RPMI7951 (cell line): ENCODE data around the gene GALNTL6. TPM values are rescaled to one million over a fixed set of nuclear protein-coding genes. Genes with fewer than 3 reads are reported as not detected.

Experiments used
- DNase-seq: peaks from one replicate; pipeline ENCODE4 v3.0.0-alpha.2; 2012; ENCODE audit warnings: low read depth
- total RNA-seq: library from RNA; depleted of rRNA; stranded (reverse); fragments of >200 nt; shearing (Covaris generic); gene quantifications from 2 replicates; pipeline ENCODE4 v1.2.3, GENCODE V29; 2014

The GALNTL6 gene
- total RNA-seq, 1 experiment from 2014 or later: not detected

DNA sequence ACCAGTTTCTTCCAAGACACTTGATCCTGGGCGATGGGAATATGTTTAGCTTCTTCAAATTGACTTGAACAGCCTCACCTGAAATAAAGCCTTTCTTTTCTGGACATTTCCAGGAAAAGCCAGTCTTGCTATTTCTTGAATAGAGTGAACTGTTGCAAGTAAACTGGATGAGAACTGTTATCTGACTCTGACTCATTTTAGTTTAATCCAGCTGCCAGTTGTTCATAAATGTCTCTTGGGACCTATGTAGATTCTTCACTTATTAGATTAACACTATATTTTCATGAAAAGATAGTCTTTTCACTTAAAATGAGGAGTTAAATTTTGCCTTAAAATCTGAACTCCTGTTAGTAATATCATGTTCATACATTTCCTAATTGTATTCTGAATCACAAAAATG, 740.0 kb downstream of the GALNTL6 start:
- no peak for DNase-seq

DNA sequence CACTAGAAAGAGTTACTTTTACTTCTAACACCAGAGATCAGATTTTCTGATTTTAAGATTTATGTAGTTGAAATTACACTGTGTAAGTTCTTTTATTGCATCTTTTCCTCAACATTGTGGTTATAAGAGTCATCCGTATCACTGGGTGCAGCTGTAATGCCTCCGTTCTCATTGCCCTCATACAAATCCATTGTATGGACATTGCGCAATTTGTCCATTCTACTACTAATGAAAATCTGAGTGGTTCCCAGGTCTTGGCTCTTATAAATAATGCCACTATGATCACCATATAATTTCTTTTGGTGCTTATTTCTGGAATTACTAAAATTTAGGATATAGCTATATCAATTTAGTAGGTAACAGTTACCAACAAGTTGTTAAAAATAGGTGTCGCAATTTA, 741.4 kb downstream of the GALNTL6 start:
- no peak for DNase-seq

DNA sequence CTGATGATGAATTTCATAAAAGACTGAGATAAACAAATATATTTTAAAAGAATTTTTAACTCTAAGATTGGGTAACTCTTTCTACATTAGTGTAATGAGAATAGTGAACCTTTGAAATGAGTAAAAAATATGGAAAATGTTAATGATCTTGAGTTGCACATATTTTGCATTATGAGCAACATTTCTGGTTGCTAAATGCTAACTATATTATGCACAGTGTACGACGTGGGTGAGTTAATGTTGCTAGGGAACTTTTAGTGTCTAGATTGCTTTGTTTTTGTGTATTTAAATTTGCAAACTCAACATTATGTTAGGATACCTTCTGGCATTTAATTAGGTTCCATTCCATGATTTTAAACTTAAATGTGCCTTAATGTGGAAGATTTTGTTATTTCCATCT, 742.5 kb downstream of the GALNTL6 start:
- DNase-seq: no peak

DNA sequence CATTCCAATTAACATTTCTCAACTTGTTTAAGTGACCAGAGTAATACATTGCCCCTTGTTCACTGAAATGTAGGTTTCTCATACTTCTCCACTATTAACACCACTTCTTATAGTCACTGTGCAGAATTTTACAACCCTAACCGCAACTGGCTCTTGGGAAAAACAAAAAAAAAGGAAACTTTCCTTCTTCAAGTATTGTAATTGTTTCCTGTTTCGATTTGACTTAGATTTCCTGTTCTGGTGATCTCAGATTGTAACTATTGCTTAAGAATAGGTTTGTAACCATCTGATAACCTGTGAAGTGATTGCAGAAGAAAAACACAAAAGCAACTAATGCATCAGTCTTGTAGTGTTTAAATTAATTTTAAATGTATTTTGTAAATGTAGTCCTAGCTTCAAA, 760.7 kb downstream of the GALNTL6 start:
- DNase-seq: no peak

DNA sequence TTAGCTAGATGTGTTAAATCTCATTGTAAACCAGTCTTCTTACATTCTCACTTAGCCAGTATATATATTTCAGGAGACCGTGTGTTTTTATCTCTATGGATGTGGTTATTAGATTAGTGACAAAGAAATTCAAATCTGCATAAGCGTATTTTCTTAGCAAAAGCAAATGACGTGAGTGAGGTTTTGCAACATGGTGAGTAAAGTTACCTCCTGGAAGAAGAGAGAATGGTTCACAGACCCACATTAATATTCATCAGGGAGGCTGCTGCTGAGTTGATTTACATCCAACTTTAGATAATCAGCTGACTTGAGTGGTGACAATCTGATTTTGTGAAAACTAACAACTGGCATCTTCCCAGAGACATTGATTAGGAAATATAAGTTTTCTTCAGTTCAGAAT, 765.5 kb downstream of the GALNTL6 start:
- no peak for DNase-seq

DNA sequence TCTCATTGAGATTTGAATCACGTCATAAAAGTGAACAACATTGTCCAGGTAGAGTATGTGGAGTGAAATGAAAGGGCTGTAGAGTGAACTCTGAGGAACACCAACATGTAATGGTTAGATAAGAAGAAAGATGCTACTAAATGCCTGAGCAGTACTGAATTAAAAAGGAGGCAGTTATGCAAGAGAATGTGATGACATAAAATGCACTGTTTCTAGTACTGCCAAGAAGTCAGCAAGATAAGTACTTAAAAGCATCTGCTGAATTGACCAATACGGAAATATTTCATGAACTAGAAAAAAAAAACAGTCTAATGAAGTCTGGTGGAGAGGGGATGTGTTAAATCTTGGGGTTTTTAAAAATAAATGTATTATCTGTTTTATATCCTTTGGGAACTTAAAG, 771.6 kb downstream of the GALNTL6 start:
- DNase-seq: no peak

DNA sequence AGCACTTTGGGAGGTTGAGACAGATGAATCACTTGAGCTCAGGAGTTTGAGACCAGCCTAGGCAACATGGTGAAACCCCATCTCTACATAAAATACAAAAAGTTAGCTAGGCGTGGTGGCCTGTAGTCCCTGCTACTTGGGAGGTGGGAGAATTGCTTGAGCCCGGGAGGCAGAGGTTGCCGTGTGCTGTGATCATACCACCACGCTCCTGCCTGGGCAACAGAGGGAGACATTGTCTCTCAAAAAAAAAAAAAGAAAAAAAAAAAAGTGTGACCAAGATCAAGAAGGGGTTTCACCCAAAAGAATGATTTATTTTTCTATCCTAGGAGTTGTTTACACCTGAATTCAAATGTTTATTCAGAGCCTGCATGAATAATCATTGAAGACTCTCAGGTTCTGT, 783.0 kb downstream of the GALNTL6 start:
- DNase-seq: no peak

DNA sequence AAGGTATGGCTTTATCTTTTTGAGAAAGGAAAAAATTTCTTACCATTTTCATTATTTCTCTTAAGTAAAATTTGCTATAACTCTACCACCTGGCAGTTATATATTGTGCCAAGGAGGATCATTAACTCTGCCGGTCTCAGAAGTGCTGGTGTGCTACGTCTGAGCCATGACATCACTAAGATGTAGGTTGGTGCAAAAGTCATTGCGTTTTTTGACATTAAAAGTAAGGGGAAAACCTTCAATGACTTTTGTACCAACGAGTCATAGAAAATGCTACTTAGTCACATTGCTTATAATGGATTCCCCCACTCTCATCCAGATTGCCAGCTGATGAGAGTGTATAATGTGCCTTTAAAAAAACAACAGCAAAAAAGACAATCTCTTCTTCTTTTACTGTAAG, 786.4 kb downstream of the GALNTL6 start:
- no peak for DNase-seq

DNA sequence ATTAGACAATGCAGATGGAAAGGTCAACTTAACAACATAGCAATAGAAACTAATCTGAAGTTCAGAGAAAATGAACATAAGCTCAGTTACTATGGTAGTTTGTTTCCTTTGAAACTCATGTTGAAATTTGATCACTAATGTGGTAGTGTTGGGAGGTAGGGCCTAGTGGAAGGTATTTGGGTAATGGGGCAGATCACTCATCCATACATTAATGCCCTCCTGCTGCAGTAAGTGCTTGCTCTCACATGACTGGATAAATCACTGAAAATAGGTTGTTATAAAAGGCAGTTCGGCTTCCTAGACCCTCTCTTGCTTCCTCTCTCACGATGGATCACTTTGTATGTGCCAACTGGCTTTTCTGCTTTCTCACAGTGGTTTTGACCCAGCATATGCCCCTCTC, 788.0 kb downstream of the GALNTL6 start:
- DNase-seq: no peak

DNA sequence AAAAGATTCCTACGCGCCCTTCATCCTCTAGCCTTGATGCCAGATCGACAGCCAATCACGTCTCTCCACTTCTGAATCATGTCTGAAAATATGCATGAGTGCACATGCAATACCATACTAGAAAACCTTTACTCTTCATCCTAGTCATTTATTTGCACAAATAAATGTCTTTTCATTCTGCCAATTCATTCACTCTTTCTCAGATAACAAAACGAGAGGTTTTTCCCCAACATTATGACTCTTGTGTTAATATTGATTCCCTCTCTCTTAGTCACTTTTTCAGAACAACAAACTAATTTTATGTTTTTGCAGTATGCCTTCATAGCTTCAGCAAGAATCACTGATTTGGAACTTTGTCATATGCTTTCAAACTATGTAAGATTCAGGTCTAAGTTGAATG, 806.0 kb downstream of the GALNTL6 start:
- no peak for DNase-seq

DNA sequence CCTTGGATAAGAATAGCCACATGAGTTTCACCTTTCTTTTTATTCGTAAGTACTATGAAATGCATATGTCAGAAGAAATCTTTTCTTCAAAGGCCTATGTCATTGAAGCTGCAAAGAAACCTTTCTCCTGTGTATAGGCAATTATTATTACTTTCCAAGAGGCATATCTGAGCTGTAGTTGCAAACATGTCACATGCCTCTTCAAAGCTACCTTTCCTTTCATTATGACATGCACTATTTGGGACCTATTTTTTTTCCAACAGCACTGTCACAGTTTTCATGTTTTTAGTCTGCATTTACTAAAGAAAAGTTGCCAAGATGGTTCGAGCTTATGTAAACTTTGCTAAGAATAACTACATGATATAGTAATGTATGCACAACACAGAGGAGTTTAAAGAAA, 806.6 kb downstream of the GALNTL6 start:
- DNase-seq: no peak

DNA sequence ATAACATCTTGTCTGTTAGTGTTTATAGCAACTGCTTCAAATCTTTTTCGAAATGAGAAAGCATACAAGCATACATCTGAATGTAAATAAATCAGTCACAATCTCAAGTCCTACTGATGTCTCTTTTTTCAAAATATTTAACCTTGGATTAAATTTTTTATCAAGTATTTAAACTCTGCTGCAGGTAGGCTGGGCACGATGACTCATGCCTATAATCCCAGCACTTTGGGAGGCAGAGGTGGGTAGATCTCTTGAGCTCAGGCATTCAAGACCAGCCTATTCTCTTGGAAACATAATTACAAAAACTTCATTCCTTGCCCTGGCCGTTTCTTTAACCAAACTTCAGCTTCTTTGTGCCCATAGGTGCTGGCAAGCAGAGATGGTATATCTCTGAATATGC, 815.1 kb downstream of the GALNTL6 start:
- DNase-seq: no peak

DNA sequence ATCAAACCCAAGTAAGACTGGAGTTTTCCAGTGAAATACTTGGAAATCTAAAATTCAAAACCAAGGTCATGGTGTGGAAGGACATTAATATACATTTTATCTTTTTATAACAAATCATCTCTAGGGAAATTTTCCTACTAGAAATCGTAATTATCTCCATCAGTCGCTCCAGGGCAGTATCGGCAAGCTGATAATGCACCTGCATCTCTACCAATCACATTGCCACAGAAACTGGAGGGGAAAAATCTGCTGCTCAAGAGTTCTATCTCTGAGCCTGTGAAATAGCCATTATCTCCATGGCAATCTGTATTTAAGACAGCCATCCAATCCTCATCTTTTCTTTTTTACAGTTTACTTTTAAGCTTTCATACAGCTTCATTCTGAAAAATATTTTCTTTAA, 817.1 kb downstream of the GALNTL6 start:
- no peak for DNase-seq

DNA sequence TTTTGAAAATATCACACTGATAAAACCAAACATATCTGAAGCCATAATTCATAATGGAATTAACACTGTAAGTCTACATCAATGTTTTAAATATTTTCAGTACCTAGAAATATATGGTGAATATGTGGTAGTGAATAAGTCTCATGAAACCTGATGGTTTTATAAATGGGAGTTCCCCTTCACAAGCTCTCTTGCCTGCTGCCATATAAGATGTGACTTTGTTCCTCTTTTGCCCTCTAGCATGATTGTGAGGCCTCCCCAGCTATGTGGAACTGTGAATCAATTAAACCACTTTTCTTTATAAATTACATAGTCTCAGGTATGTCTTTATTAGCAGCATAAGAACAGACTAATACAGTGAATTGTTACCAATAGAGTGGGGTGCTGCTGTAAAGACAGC, 818.6 kb downstream of the GALNTL6 start:
- no peak for DNase-seq

DNA sequence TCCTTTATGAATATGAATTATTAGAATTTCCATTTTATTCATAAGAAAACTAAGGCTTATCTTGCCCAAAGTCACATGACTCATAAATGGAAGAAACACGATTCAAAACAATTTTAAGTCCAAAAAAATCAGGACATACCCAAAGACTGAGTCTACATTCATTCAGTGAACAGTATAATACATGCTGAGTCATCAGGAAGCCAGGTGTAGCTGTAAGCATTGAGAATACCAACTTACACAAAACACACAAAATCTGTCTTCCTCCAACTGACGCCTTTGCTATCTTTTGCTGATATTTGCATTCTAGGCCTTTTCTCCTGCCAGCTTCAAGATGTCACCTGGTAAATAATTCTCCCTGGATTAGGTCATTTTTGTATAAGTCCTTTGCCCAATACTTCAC, 835.3 kb downstream of the GALNTL6 start:
- DNase-seq: no peak

DNA sequence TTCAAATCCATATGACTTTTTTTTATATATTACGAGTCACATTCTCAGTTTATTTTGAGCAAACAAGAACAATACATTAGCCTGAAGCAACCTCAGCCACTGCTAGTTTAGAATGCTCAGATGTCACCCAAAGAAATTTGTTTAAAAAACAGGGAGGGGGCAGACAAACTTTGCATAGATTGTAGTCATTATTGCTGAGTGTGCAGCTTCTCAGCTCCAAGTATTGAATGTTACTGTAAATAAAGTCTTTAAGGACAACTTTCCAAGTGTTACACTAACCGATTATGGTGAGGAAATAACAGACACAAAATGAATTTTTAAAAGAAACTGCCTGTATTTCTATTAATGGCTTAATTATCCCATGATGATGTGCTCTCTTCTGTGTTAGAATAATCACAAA, 835.9 kb downstream of the GALNTL6 start:
- no peak for DNase-seq

DNA sequence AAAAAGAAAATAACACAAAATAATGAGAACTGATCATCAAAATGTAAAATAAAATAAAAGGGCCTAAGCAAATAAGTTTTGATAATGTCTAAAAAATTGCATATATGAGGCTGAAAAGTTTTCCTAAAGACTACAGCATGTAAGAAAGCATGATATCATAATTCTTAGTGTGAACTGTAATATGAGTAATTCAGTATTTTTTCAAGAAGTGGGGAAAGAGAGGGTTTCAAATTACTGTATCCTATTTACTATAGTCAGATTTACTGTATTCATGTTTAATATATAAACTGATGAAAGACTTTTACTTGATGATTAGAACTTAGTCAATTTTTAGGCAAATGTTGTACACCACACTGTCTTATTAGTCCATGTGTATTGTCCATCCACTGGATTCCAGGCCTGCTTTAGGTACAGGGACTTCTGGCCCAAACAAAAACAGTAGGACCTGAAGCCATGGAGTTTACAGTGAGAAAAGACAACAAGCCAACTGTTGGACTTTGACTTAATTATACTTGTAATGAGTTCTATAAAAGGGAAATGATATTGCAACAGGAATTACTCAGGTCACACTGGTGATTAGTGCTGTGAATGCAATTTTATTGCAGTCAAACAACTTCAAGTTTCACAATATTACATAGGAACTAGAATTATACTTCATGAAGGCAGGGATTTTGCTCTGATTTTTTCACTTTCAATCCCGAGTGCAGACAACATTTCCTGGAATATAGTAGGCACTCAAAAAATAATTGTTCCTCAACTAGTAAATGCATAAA, 837.7 kb downstream of the GALNTL6 start:
- no peak for DNase-seq

DNA sequence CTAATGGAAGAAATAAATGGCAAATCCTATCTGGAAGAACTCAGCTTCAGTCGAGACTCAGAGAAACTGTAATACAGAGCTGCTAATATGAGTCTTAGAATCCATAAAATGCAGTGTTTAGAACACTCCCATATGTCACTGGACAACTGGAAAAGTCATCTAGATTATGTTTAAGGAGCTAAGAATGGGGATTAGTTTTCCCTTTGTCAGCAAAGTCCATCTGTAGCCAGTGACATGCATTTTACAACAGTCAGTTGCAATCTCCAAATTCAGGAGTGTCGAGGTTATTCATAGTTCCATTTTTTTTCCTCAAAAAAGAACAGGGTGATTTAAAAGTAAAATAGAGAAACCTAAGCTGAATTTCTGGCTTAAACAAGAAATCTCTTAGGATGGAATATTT, 838.8 kb downstream of the GALNTL6 start:
- DNase-seq: no peak

DNA sequence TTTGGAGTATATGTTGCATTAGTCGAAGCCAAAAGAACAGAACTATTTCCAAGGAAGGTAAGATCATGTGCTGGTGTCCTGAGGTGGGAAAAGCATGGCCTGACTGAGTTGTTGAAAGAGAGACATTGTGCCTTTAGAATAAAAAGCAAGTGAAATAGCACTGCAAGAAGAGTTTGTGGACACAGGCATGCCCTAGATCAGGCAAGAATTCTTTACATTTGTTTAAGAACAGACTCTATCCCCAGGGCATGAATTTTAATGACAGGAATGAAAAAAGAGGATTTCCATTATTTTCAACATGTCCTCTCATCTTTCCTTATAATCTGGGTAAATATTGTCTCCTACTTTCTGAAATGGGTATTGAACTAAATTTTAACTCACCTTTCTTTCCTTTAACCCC, 839.2 kb downstream of the GALNTL6 start:
- no peak for DNase-seq

DNA sequence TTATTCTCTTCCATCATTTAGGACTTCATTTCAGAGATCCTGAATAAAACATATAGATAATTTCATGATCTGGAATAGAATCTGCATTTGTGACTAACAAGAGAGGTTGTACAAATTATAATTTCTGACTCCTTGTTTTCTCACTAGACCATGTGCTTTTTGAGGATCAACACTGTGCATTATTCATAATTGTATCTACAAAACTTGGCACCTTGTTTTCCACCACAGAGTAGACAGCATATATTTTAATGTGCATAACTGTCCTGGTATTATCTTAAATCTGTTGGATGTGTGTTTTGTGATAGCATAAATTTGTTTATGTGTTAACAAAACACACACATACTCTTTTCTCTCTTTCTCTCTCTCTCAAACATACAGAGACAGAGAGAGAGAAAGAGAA, 840.5 kb downstream of the GALNTL6 start:
- DNase-seq: no peak

DNA sequence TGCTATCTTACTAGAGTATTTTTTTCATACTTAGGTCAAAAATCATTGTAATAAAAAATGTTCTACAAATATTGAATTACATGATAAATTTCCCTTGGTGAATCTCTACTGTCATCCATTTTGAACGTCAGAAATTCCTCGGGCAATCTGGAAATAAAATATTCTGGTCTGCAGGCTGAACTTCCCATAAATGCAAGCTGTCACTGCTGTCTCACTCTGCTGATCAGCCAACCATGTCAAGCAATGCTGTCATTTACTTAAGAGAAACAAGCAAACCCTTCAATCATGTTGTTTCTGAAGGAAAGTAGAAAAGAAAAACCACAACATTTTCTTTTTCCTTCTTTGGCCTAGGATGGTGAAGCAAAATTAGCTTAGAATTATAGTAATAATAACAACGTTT, 841.3 kb downstream of the GALNTL6 start:
- no peak for DNase-seq

DNA sequence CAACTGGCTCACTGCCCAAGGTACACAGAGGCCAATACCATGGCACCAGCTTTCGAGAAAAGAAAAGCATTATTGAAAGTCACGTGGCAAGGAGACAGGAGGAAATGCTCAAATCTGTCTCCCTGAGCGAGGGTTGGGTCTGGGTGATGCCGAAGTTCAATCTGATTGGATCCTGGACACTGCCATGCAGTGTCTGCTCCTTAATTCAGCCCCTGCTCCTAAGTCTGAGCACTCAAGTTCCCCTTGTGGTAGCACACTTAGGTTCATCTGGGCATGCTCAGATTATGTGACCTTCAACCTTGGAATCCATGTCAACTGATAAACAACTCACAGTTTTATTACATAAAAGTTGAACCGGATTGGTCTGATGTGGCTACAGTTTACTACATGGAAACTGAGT, 842.9 kb downstream of the GALNTL6 start:
- no peak for DNase-seq

DNA sequence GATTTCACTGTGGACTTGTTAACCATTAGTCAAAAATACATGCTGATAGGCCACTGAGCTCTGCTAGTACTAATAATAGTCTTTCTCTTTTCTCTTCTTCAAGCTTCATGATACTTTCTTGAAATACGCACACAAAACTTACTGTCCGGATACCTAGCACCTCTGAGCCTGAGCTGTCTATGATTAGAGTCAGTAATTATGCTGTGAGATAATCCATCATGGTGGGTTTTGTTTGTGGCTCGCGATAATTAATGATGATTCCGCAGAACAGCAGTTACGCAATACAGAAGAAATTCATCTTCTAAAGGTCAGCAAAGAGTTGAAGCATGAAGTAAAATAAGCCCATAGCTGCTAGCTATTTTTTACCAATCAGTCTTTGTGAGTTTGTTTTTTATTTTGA, 843.9 kb downstream of the GALNTL6 start:
- DNase-seq: no peak

DNA sequence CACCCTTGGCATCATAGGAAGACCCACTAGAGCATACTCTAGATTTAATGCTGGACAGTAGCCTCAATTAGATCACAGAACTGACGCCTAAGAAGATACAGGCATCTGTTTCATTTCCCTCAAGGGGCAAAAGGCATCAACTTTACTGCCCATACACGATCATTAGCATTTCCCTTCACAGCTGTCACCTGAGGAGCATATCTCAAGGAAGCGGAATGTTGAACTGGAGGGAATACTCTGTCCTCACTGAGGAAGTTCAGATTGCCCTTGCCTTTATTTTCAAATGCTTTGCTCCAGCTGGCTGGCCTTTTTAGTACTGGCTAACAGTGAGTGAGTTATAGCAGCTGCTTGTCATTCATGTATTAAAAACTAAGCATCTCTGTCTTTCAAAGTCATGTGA, 847.0 kb downstream of the GALNTL6 start:
- DNase-seq: no peak
